ENCODE results near the gene CSMD2. TPM values are rescaled to one million over a fixed set of nuclear protein-coding genes. Genes with fewer than 3 reads are reported as not detected.
"Not testable (repeated sequence)": the region's sequence is repeated elsewhere in the genome, so short reads cannot be mapped to it uniquely, and the experiment has no call there.

CSMD2 gene
- polyA plus RNA-seq, 1 donor from 2014 or later = not detected

DNA sequence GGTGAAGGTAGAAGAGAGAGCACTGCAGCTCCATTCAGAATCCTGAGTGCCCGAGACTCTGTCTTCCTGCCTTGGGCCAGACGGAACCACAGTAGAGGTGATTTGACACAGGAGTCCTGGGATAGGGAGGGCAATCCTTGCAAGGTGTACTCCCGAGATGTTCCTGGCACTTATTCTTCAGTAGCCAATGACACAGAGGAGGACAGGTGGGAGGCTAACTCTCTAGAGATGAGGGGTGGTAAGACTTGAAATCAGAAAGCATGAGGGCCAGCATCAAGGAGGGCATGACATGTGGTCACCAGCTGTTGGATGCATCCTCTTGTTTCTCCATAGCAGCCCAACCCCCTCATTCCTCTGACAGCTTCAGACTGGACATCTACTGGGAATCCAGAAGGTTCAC lies 56.3 kb downstream of the CSMD2 start:
- peak overlapping the region in 1 of 3 donors; percentile 82 for H3K27ac Mint-ChIP-seq
- H3K27me3 Mint-ChIP-seq = peaks cover 21% of the 10 kb centered on the region
- H3K4me3 Mint-ChIP-seq = no peak overlapping the region
- peaks cover 0 to 3% (median 2%) of the 10 kb centered on the region in 3 donors for H3K9me3 Mint-ChIP-seq
- no peaks in the 10 kb centered on the region for H3K36me3 Mint-ChIP-seq
- no peaks in the 10 kb centered on the region for H3K4me1 Mint-ChIP-seq

DNA sequence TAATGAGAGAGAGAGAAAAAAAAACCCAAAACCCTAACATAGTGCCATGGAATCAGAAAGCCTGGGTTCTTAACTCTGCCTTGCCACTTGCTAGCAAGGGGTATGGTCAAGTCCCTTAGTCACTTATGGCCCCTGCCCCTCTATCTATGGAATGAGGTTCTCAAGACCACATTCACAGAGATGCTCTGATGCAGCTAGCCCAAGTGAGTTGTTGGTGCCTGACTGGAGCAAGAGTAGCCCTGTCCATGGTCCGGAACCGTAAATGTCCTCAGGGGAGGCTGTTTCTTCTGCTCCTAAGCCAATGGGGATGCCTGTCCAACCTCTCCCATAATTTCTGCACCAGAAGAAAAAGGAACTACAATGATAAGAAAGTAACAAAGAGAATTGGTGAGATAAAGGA lies 56.8 kb downstream of the CSMD2 start:
- H3K27me3 Mint-ChIP-seq = peaks cover 21% of the 10 kb centered on the region
- H3K27ac Mint-ChIP-seq = peak overlapping the region in 1 of 3 donors; percentile 82
- H3K4me3 Mint-ChIP-seq = no peak overlapping the region
- H3K4me1 Mint-ChIP-seq = no peaks in the 10 kb centered on the region
- H3K36me3 Mint-ChIP-seq = no peaks in the 10 kb centered on the region
- H3K9me3 Mint-ChIP-seq = peaks cover 0 to 2% (median 0%) of the 10 kb centered on the region in 3 donors

DNA sequence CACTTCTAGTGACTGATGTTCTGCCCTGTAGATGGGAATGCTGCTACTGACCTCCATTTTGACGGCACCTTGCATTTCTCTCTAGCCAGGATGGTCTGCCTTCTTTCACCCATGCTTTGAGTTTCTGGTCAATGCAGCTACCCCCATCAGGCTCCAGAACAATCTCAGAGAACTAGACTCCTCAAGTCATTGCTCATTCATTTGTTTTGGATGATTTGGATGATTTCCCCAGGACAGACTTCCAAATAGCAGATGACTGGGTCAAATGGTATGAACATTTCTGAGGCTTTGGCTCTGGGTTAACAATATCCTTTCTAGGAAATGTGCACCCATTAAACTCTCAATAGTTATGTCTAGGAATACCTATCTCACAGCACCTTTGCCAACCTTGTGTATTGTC lies 63.9 kb downstream of the CSMD2 start:
- Mint-ChIP-seq H3K36me3 (no peaks in the 10 kb centered on the region), H3K9me3 (peaks cover 0 to 2% (median 0%) of the 10 kb centered on the region in 3 donors), H3K4me3 (no peak overlapping the region), H3K4me1 (no peaks in the 10 kb centered on the region), H3K27me3 (peaks cover 2% of the 10 kb centered on the region), H3K27ac (no peak overlapping the region)

DNA sequence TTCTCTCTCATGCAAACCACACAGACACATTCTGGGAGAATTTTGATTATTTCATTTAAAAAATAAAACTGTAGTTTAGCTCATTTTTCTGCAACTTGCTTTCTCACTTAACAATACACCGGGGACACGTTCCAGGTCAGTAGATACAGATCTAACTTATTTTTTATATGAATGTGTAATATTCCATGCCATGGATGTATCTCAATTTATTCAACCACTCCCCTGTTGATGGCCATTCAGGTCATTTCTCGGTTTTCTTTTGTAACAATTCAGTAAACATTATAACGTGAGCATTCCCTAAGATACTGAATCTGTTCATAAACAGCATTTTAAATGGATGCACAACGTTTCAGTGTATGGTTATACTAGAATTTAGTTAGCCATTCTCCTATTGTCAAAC lies 64.7 kb downstream of the CSMD2 start:
- H3K9me3 Mint-ChIP-seq = peaks cover 0 to 2% (median 0%) of the 10 kb centered on the region in 3 donors
- no peak overlapping the region for H3K27ac Mint-ChIP-seq
- no peaks in the 10 kb centered on the region for H3K27me3 Mint-ChIP-seq
- H3K36me3 Mint-ChIP-seq = no peaks in the 10 kb centered on the region
- no peak overlapping the region for H3K4me3 Mint-ChIP-seq
- no peaks in the 10 kb centered on the region for H3K4me1 Mint-ChIP-seq

DNA sequence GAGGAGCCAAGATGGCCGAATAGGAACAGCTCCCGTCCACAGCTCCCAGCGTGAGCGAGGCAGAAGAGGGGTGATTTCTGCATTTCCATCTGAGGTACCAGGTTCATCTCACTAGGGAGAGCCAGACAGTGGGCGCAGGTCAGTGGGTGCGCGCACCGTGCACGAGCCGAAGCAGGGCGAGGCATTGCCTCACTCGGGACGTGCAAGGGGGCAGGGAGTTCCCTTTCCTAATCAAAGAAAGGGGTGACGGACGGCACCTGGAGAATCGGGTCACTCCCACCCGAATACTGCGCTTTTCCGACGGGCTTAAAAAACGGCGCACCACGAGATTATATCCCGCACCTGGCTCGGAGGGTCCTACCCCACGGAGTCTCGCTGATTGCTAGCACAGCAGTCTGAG lies 72.6 kb downstream of the CSMD2 start:
- H3K4me3 Mint-ChIP-seq, H3K27ac Mint-ChIP-seq, H3K36me3 Mint-ChIP-seq, H3K9me3 Mint-ChIP-seq, H3K27me3 Mint-ChIP-seq, H3K4me1 Mint-ChIP-seq: not testable (repeated sequence)

DNA sequence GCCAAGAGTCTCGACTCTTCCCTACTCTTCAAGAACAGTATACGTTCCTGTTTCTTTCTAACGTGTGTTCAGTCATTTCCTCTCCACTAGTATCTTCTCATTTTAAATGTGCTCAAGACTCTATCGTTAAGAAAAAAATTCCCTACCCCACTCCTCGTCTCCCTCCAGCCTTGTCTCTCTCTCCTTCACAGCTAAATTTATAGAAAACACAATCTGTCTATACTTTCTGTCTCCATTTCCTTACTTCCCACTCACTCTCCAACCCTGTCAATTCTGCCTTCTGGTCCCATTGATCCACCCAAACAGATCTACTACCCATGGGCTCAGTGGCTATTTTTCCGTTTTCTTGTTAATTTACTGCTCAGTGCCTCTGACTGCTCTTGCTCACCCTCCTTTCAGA lies 75.3 kb downstream of the CSMD2 start:
- Mint-ChIP-seq H3K36me3 (no peaks in the 10 kb centered on the region), H3K9me3 (peaks cover 0 to 5% (median 0%) of the 10 kb centered on the region in 3 donors), H3K27ac (no peak overlapping the region), H3K4me3 (no peak overlapping the region), H3K4me1 (peaks cover 0 to 1% (median 0%) of the 10 kb centered on the region in 3 donors), H3K27me3 (peaks cover 2% of the 10 kb centered on the region)

DNA sequence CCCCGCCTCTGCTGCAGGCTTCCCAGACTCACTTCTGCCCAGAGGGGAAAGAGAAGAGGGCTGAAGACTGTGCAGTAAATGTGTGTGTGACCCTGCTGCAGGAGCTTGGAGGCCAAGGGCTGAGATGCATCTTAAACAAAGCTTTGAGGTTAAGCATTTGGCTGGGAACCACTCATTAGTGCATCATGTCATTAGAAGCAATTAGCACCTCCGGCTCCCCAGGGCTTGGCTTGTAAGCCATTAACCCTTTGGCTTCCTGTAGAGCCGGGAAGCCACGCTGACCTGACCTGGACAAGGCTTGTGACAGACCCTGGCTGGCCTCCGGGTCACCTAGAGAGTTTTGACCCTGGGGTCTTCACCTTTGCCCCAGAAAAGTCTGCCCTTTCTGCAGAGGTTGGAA lies 77.0 kb downstream of the CSMD2 start:
- H3K4me3 Mint-ChIP-seq = no peak overlapping the region
- H3K36me3 Mint-ChIP-seq = no peaks in the 10 kb centered on the region
- peaks cover 0 to 1% (median 0%) of the 10 kb centered on the region in 3 donors for H3K4me1 Mint-ChIP-seq
- H3K27ac Mint-ChIP-seq = no peak overlapping the region
- H3K27me3 Mint-ChIP-seq = peaks cover 2% of the 10 kb centered on the region
- peaks cover 0 to 8% (median 5%) of the 10 kb centered on the region in 3 donors for H3K9me3 Mint-ChIP-seq

DNA sequence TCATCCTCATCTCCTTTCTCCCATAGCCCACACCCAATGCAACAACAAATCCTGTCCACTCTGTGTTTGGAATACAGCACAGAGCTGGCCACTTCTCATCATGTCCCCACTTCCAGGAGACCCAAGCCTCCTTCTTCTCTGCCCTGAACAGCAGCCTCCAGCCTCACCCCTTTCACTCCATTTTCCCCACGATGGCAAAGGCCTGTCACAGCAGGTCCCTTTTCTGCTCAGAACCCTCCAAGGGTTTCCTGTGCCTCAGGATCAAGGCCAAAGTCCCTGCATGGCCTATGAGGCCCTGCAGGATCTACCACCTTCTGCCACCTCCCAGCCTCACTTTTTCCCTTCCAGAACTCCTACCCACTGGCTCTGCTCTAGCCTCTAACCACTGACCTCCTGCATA lies 78.5 kb downstream of the CSMD2 start:
- no peaks in the 10 kb centered on the region for H3K36me3 Mint-ChIP-seq
- no peak overlapping the region for H3K27ac Mint-ChIP-seq
- H3K4me3 Mint-ChIP-seq = no peak overlapping the region
- H3K4me1 Mint-ChIP-seq = peaks cover 0 to 1% (median 0%) of the 10 kb centered on the region in 3 donors
- peaks cover 0 to 6% (median 5%) of the 10 kb centered on the region in 3 donors for H3K9me3 Mint-ChIP-seq
- peaks cover 1% of the 10 kb centered on the region for H3K27me3 Mint-ChIP-seq

DNA sequence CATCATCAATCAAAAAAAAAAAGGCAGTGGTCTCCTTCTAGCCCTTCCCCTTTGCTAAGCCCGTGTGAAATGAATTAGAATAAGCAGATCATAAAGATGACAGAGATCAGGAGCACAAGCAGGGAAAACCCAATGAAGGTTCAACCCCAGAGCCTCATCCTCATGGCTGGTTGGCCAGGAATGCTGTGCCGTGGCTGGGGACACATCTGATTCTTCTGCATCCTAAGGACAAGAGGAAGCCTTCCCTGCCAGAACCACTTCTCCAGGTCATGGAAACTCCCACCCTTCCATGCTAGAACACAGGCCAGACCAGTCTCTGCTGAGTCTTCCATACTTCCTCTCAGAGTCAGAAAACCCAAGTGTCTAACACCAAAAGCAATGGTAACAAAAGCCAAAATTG lies 81.1 kb downstream of the CSMD2 start:
- Mint-ChIP-seq H3K4me1 (peaks cover 0 to 1% (median 0%) of the 10 kb centered on the region in 3 donors), H3K36me3 (no peaks in the 10 kb centered on the region), H3K4me3 (no peak overlapping the region), H3K27ac (no peak overlapping the region), H3K27me3 (peaks cover 1% of the 10 kb centered on the region), H3K9me3 (peaks cover 4 to 14% (median 5%) of the 10 kb centered on the region in 3 donors)

DNA sequence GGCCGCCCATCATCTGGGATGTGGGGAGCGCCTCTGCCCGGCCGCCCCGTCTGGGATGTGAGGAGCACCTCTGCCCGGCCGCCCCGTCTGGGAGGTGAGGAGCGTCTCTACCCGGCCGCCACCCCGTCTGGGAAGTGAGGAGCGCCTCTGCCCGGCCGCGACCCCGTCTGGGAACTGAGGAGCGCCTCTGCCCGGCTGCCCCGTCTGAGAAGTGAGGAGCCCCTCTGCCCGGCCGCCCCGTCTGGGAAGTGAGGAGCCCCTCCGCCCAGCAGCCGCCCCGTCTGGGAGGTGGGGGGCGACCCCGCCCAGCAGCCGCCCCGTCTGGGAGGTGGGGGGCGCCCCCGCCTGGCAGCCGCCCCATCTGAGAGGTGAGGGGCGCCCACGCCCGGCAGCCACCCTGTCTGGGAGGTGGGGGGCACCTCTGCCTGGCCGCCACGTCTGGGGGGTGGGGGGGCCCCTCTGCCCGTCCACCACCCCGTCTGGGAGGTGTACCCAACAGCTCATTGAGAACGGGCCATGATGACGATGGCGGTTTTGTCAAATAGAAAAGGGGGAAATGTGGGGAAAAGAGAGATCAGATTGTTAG lies 82.9 kb downstream of the CSMD2 start:
- not testable (repeated sequence) for H3K36me3 Mint-ChIP-seq, H3K27ac Mint-ChIP-seq, H3K4me3 Mint-ChIP-seq, H3K27me3 Mint-ChIP-seq, H3K4me1 Mint-ChIP-seq
- H3K9me3 Mint-ChIP-seq = peaks cover 4 to 14% (median 5%) of the 10 kb centered on the region in 3 donors

DNA sequence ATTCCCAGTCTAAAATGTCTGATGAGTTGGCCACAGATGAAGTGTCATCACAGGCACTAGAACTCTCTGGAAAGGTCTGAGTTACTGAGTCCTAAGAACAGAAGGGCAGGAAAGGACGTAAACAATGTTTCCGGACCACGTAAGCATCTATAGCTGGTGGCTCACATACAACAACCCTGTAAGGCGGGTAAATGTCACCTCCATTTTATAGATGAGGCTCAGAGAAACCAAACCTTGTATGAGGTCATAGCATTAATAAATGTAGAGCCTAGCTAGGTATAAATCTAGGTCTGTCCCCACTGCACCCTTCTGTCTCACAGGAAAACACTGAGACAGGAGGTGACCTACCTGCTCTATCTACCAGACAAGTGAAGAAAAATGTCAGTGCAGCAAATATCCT lies 86.6 kb downstream of the CSMD2 start:
- no peaks in the 10 kb centered on the region for H3K4me1 Mint-ChIP-seq
- peaks cover 9% of the 10 kb centered on the region for H3K27me3 Mint-ChIP-seq

DNA sequence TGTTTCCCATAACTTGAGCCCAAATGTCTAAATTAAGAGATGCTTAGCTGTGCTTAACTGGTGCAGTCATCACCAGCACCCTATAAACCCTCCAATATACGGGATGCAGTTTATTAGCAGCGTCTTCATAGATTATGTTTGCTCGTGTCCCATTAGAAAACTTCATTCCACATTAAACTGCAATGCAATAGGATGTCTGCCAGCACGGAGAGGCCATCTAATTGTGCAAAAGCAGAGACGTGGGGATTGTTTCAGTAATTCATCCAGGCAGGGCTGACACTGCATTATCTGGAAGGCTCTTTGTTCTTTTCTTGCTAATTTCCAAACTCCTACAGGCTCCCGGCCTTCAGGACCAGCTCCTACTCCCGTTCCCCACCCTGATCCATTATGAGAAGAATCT lies 89.5 kb downstream of the CSMD2 start:
- Mint-ChIP-seq H3K27me3 (peaks cover 8% of the 10 kb centered on the region), H3K4me1 (no peaks in the 10 kb centered on the region), H3K27ac (no peak overlapping the region), H3K9me3 (peaks cover 0 to 6% (median 4%) of the 10 kb centered on the region in 3 donors), H3K36me3 (no peaks in the 10 kb centered on the region), H3K4me3 (no peak overlapping the region)

More for the DNA sequence above, 86.6 kb downstream of the CSMD2 start:
- Mint-ChIP-seq H3K27ac (no peak overlapping the region), H3K9me3 (peaks cover 0 to 13% (median 4%) of the 10 kb centered on the region in 3 donors), H3K36me3 (no peaks in the 10 kb centered on the region), H3K4me3 (no peak overlapping the region)

DNA sequence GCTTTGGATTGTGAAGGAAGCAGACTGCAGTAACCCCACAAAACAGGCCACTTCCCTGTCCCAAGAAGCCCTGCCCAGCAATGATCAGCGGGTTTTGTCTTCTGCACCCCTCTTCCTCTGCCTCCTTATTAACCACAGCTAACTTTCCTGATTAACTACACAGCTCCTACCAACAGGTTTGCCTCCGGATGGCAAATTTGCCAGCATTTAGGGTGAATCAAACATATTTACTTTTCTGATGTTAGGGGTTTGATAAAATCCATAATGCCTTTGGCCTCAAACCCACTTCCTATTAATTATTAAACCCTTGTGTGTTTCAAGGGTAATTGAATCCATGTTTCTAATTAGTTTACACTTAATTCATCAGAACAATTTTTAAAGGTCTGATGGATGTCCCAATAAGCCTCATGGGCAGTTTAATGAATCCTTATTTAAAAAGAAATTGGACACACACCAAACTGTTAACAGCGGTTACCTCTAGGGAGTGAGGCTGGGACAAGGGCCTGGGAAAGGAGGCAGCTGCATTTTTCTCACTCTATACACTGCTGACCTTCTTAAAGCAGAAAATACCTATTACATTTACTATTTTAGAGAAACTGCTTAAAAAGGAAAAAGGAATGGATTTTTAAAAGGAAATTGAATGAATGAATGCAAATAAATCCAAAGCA lies 91.9 kb downstream of the CSMD2 start:
- peaks cover 0 to 2% (median 0%) of the 10 kb centered on the region in 3 donors for H3K9me3 Mint-ChIP-seq
- peaks cover 8% of the 10 kb centered on the region for H3K27me3 Mint-ChIP-seq
- no peak overlapping the region for H3K27ac Mint-ChIP-seq
- no peaks in the 10 kb centered on the region for H3K4me1 Mint-ChIP-seq
- no peaks in the 10 kb centered on the region for H3K36me3 Mint-ChIP-seq
- H3K4me3 Mint-ChIP-seq = no peak overlapping the region

DNA sequence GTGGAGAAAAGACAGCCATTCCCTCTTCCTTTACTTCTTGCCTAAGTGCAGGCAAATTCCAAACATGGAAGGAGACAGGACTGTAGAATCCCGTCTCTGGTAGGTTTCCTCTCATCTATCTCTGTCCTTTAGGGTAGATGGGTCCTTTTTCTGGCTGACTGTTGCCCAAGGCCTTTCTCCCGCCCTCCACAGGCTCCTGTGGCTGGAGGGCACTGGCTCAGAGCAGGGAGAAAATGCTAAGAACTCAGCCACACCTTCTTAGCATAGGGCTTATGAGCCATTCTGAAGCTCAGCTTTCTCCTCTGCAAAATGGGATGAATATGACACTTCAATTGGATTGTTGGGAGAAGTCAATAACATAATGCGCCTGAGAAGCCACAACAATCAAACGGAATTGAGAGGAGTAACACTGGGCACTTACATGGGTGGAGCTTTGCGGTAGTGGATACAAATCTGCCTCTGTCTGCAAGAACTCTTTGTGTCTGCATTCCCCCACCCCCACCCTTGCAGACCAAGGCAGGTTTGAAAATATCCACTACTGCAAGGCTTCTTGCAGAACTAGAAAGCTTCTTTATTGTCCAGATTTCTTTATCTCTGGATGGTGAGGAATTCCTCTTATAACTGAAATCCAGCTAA lies 94.7 kb downstream of the CSMD2 start:
- Mint-ChIP-seq H3K9me3 (peaks cover 0 to 2% (median 0%) of the 10 kb centered on the region in 3 donors), H3K4me3 (no peak overlapping the region), H3K27me3 (peaks cover 10% of the 10 kb centered on the region), H3K36me3 (no peaks in the 10 kb centered on the region), H3K27ac (no peak overlapping the region), H3K4me1 (no peaks in the 10 kb centered on the region)

DNA sequence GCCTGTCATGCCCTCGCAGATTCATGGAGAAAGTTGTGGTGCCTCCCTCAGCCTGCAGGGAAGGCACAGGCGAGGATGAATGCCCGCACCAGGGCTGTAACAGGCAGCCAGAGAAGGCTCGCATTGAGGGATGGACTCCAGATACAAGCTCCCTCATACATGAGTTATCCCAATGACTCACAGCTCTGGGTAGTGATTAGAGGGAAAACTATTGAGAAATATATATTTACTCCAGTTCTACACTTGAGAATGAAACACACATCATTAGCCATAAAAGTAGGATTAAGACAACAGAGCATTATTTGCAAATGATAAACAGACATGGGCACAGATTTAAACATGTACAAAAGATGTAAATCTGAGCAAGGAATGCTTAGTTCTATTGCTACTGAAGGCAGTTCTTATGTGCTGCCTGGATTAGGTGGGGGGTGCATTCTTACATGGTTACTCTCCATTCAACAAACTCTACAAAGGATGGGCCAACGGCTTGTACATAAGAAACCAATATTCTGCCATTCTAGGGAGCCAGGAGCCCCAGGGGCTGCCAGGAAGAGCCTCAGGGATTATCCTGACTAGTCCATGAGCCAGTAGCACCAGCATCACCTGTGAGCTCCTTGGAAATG lies 97.9 kb downstream of the CSMD2 start:
- Mint-ChIP-seq H3K27me3 (peaks cover 5% of the 10 kb centered on the region), H3K27ac (no peak overlapping the region), H3K4me1 (no peaks in the 10 kb centered on the region), H3K4me3 (no peak overlapping the region), H3K36me3 (no peaks in the 10 kb centered on the region), H3K9me3 (peaks cover 0 to 1% (median 1%) of the 10 kb centered on the region in 3 donors)
